GM21515 (cell line): ENCODE measurements around the gene FAM177A1.
"Not testable (repeated sequence)": the region's sequence is repeated elsewhere in the genome, so short reads cannot be mapped to it uniquely, and the experiment has no call there.

Experiments used
- ATAC-seq: cut with Tn5 transposase; IDR thresholded peaks from one replicate; pipeline ENCODE4 v1.9.1; 2021; ENCODE audit not compliant: unreplicated experiment

FAM177A1 gene, protein sequence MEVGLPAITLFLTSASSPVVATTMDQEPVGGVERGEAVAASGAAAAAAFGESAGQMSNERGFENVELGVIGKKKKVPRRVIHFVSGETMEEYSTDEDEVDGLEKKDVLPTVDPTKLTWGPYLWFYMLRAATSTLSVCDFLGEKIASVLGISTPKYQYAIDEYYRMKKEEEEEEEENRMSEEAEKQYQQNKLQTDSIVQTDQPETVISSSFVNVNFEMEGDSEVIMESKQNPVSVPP

DNA sequence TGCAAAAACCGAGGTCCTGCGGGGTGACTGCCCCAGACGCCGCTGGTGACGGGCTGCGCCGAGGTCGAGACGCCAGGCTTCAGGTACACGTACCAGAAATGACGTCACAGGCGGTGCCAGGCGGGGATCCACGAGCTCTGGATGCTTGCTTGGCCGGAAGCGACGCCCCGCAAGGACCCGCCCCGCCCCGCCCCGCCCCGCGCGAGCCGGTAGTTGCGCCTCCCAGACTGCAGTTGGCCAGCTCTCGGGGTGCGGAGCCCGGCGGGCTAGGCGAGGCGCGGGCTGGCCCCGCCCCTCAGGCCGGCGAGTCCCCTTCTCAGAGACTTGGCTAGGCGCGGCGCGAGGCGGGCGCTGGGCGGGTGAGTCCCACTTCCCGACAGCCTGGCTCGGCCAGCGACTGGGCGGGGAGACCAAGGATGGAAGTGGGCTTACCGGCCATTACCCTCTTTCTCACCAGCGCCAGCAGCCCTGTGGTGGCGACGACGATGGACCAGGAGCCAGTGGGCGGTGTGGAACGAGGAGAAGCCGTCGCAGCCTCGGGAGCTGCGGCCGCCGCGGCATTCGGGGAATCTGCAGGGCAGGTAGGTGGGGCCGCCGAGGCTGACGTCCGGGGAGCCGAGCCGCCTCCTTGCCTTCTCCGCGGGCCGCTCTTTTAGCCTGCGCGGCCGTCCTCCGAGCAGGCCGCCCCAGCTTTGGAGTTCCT, at the start of gene FAM177A1:
Gene FAM177A1, plus strand, starts transcription at position 225 of the 703 bp plus-strand sequence. Its CDS starts 192 bp downstream, at position 417.
- peak; percentile 94 for ATAC-seq

DNA sequence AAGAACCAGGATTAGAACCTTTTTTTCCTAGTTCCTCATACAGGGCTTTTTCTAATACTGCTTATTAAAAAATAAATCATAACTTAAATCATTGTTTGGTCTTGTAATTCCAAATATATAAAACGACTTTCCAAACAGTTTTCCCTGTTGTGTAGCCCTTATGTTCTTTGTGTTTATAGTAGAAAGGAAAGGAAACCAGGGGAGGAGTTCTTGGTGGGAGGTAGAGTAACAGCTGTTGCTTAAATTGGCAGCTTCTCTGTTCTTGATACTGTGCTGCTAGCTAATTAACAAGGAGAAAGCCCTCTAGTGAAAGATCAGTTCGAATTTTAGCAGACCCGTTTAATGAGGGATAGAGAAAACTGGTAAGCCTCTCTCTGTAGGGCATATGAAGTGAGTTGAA, 48.3 kb upstream of the FAM177A1 start:
- no peak for ATAC-seq

DNA sequence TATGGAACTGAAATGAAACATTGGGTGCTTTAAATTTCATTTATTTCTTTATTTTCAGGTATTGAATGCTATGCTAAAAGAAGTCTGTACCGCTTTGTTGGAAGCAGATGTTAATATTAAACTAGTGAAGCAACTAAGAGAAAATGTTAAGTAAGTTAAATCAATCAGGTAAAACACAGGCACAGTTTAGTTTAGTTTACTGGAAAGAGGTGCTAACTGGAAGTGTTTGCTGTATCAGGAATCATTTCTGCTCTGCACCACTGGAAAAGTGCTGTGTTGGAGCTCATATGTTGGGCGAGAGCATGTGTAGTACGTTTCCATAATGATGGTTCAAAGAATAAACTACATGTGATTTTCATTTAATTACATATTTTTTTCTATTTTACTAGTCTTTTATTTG, 46.6 kb upstream of the FAM177A1 start:
- ATAC-seq: no peak

DNA sequence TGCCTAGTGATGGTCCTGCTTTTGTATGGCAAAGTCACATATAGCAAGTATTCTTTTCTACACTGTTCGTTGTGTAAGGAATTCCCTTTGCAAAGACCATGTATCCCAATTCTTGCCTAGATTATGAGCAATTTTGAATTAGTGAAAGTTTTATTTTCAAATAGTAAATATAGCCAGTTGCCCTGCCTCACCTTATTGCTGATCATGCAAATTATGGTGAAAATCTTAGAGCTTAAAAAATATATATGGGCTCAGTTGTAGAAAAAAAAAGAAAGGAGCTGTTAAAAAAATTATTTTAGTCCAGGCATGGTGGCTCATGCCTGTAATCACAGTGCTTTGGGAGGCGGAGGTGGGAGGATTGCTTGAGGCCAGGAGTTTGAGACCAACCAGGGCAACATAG, 44.5 kb upstream of the FAM177A1 start:
- ATAC-seq: no peak

DNA sequence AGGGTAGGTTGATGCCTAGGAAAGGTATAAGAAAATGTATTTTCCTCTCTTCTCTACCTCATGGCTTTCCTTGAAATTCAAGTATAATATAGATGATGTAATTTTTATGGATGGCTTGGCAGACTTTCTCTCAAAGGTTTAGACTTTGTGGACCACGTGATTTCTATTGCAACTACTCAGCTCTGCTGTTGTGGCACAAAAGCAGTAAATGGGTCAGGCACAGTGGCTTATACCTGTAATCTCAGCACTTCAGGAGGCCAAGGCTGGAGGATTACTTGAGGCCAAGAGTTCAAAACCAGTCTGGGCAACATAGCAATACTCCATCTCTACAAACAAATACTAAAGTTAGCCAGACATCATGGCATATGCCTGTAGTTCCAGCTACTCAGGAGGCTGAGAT, 41.2 kb upstream of the FAM177A1 start:
- ATAC-seq: no peak

DNA sequence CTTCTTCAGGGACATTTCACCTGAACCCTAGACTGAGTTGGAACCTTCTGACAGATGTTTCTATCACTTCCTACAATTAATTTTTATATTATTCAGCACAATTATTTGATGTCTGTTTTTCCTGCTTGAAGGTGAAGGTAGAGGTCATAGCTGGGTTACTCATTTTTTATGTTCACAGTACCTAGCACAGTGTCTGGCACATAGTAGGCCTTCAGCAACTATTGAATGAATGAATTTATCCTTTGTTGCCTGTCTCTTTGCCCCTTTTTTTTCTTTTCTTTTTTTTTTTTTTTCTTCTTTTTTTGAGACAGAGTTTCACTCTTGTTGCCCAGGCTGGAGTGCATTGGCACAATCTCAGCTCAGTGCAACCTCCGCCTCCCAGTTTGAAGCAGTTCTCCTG, 29.5 kb upstream of the FAM177A1 start:
- no peak for ATAC-seq

DNA sequence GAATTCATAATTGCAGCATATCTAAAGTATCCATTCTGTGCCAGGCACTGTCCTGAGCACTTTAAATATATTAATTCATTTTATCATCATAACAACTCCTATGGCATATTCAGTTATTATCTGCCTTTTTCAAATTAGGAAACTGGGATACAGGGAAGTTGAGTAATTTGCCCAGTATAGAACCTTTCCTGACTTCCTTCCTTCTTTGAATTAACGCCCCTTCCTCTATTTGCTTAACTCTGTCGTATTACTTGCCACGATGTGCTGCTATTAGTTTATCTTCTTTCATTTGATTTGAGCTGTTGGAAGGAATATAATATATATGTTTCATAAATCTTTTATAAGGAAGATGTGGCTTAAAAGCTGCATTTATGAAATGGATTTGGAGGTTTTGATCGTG, 25.4 kb upstream of the FAM177A1 start:
- ATAC-seq: no peak

DNA sequence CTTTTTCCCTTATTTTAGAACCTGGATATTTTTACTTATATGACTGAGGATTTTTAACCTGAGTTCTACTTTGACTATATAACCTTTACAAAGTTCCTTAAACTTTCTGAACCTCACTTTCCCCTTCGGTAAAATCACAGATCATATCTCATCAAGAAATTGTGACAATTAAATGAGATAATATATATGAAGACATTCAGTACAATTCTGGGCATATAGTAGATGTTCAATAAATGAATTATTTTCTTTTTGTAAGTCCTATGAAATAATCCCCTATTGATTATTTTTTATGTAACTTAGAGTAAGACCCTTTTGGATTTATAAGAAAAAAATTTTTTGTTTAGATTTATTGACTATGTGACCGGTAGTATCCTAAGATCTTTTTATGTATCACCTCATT, 17.6 kb upstream of the FAM177A1 start:
- no peak for ATAC-seq

DNA sequence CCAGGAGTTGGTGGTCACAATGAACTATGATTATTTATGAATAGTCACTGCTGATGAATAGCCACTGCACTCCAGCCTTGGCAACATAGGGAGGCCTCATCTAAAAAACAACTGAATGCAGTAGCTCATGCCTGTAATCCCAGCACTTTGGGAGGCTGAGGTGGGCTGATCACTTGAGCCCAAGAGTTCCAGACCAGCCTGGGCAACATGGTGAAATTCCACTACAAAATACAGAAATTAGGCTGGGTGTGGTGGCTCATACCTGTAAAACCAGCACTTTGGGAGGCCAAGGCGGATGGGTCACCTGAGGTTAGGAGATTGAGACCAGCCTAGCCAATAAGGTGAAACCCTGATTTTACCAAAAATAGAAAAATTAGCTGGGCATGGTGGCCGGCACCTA, 13.5 kb upstream of the FAM177A1 start:
- ATAC-seq: no peak

DNA sequence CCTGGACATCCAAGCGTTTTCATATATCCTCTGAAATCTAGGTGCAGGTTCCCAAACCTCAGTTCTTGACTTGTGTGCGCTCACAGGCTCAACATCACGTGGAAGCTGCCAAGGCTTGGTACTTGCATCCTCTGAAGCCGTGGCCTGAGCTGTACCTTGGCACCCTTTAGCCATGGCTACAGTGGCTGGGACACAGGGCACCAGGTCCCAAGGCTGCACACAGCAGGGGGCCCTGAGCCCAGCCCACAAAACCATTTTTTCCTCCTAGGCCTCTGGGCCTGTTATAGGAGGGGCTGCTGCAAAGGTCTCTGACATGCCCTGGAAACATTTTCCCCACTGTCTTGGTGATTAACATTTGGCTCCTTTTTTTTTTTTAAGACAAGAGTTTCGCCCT, 11.6 kb upstream of the FAM177A1 start:
- no peak for ATAC-seq

DNA sequence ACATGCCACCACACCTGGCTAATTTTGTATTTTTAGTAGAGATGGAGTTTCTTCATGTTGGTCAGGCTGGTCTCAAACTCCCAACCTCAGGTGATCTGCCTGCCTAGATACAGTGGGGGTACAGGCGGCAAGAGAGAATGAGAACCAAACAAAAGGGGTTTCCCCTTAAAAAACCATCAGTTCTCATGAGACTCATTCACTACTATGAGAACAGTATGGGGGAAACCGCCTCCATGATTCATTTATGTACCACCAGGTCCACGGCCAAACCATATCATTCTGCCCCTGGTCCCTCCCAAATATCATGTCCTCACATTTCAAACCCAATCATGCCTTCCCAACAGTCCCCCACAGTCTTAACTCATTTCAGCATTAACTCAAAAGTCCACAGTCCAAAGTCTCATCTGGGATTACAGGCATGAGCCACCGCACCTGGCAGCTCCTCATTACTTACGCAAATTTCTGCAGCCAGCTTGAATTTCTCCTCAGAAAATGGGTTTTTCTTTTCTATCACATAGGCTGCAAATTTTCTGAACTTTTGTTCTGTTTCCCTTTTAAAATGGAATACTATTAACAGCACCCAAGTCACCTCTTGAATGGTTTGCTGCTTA, 11.0 kb upstream of the FAM177A1 start:
- not testable (repeated sequence) for ATAC-seq

DNA sequence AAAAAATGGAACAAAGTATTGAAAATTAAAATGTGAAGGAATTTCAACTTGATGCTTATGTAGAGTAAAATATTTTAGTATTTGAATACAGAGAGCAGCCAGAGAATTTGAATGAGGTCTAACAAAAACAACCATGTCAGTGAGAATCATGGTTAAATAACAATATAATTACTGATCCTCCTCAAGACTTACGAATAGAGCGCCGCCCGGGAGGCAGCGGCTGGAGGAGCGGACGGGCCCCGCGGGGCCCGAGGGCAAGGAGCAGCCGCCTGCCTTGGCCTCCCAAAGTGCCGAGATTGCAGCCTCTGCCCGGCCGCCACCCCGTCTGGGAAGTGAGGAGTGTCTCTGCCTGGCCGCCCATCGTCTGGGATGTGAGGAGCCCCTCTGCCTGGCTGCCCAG, 7.8 kb upstream of the FAM177A1 start:
- not testable (repeated sequence) for ATAC-seq

DNA sequence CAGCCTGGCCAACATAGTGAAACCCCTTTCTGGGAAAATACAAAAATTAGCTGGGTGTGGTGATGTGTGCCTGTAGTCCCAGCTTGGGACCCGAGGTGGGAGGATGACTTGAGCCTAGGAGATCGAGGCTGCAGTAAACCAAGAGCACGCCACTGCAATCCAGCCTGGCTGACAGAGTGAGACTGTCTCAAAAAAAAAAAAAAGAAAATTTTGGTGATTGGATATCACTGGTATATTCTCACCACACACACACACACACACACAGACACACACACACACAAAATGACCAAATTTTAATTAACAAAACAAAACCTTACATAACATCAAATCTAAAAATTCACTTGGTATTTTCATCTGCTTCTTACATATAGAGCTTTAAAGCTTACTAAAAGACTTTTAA, 3.4 kb upstream of the FAM177A1 start:
- ATAC-seq: no peak

DNA sequence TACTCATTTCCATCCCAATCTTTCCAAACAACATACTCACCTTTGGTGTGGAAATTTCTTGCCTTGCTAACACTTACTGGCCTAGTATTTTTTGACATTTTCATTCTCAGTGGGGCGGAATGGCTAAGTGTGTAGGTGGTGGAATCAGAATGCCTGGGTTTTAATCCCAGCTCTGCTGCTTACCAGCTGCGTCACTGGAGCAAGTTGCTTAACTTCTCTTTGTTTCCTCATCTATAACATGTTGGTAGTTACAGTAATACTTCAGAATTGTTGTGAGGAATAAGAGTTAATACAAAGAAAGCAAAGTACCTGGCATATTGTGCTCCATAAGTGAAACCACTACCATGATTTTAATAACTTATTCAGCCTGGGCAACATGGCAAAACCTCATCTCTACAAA, 3.0 kb upstream of the FAM177A1 start:
- no peak for ATAC-seq

DNA sequence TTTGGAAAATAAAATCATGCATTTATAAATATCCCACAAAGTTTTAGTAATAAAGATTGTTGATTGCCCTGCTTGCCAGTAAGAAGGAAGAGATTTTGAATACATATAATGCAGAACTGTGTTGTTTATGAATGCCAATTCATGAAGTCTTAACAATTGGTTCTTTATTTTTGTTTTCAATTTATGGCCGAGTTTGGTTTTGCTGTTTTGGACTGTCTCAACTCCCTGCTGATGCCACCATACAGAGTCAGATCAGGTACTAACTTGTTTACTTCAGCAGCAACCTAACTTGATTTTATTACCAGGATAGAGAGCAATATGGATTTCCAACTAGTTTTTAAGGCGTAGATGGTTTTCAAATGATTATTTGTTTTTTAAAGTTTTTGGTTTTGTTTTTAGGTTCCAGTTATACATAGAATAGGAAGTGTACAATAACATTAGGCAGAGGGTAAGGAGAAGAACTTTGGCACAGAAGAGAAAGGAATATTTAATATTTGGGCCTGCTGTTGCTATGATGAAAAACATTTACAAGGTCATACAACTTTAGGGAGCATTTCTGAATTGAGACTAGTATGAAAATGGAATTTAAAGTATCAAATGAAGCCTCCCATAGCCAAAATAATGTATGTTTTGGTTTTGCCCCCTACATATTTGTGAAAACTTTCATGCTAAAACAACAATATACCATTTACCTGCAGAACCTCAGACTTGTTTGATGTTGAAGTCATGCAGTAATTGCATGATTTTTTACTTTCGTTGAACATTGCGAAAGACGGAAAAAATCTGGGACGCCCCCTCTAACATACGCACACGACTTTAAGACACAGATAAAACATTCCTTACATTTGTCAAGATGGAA, 904 bp upstream of the FAM177A1 start:
- ATAC-seq: no peak

DNA sequence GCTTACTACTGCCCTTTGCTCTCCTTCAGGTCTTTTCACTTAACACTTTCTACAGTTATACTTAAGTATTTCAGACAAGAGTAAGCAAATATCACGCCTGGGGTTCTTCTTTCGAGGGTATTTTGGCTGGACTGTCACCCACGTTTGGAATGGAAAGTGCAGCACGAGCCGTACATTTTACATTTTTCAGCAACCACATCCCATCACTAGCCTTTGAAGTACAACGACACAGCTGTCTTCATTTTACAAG, 349 bp upstream of the FAM177A1 start:
- ATAC-seq: no peak

DNA sequence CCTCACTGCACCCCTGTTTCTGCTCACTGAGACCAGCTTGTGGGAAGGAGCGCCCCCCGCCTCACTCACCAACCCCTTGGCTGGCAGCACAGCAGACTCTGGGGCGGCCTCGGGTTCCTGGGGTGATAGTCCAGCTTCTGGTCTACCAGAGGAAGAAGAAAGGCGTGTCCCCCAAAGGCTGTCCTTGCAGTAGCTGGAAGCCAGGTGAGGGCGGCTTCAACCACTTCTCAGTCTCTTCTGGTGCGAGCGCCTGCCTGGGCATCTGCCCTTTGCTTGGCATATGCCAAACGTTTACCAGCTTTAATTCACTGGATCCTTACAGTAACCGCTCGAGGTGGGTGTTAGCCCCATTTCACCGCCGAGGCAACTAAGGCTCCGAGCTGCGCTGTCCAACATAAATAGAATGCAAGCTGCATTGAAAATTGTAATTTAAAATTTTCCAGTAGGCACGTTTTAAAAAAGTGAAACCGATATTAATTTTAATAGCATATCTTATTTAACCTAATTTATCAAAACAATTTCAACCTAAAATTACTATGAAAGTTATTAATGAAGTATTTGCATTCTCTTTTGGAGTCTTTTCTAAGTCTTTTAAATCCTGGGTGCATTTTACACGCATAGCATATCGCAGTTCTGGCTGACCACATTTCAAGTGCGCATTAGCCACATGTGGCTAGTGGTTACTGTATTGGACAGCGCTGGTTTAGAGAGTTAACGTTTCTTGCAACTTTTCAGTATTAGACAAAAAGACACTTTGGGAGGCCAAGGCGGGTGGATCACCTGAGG, 872 bp downstream of the FAM177A1 start:
- ATAC-seq: no peak

DNA sequence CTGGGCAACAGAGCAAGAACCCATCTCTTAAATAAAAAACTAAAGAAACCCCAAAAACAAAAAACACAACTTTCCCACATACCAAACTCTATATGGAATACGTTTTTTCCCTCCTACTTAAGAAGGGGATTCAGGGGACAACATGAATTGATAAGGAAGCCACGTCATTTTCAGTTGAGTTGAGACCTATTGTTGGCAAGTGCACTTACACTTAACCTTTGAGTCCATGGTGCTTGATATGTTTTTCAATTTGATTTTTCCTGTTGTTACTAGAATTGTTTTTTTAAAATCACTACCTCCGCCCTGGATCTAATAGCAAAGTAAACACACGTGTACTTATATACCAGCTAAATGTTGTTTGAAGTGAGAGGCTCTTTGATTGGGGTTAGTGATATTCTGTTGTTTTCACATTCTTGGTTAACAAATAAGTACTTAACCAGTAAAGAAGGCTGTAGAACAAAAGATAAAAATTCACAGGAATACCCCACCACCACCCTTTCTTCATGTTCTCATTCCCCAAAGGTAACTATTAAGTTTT, 2.0 kb downstream of the FAM177A1 start:
- ATAC-seq: no peak

DNA sequence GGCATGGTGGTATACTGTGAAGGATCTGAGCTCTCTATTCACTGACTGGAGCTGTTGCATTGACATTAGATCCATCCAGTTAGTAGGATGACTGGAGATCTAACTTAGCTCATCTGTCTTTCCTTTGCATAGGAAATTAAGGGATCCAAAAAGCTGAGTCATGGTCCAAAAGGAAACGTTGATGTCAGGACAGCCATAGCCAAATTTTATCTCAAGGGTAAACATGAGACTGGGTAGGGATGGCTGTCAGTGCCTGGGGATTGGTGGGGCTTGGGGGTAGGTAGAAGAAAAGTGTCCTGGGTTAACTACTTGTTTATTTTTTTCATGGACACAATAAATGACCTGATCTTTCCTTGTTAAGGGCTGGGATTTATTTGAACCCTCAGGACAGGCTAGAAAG, 4.6 kb downstream of the FAM177A1 start:
- ATAC-seq: no peak

DNA sequence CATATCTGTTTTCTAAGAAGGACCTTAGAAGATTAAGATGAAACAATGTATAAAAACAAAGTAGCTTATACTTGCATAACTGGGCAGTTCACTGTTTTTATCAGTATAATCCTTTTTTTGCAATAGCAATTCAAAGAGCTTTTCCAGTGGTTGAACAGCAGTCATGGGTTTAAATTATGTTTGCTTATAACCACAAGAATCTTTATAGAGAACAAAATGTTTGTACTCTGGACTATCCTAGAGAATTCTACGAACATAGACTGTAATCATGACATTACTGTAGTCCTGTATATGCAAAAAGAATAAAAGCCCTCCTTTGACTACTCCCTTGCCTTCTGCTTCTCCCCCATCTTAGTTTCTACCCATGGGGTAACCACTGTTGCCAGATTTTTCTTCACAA, 5.7 kb downstream of the FAM177A1 start:
- ATAC-seq: no peak

DNA sequence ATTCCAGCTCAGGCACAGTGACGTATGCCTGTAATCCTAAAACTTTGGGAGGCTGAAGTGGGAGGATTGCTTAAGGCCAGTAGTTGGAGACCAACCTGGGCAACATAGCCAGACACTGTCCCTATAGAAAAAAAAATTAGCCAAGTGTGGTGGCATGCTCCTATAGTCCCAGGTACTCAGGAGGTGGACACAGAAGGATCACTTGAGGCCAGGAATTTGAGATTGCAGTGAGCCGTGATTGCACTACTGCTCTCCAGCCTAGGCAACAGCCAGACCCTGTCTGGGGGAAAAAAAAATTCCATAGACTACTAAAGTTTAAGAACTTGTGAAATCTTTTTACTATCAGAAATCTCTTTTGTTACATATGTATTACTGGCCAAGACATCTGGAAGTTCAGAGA, 6.6 kb downstream of the FAM177A1 start:
- no peak for ATAC-seq
